GM19452 (cell line): ENCODE data around the gene STX18.
"Not testable (repeated sequence)": the region's sequence is repeated elsewhere in the genome, so short reads cannot be mapped to it uniquely, and the experiment has no call there.

Source experiments
- ATAC-seq: cut with Tn5 transposase; IDR thresholded peaks from one replicate; pipeline ENCODE4 v1.9.1; 2021; ENCODE audit not compliant: unreplicated experiment

The STX18 gene

DNA sequence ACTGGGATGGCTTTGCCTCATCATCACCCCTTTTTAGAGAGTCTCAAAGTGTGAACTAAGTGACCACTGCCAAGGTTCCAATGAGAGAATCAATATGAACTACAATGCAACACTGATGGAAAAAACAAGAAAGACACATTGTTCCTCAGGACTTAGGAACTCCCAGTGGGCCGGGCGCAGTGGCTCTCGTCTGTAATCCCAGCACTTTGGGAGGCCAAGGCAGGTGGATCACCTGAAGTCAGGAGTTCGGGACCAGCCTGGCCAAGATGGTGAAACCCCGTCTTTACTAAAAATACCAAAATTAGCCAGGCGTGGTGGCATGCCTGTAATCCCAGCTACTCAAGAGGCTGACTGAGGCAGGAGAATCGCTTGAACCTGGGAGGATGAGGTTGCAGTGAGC is 119.7 kb downstream of the STX18 start:
- not testable (repeated sequence) for ATAC-seq

DNA sequence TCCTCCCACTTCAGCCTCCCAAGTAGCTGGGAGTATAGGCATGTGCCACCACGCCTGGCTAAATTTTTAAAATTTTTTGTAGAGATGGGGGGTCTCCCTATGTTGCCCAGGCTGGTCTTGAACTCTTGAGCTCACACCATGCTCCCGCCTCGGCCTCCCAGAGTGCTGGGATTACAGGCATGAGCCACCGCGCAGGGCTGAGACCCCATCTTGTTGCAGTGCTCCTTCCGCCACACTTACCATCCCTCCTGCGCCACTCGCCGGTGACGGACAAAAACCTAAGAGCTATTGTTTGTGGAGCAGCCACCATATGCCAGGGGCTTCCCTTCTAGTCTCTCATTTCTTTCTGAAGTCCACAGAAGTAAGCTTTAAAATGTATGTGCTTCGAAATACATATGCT is 120.5 kb downstream of the STX18 start:
- ATAC-seq, result no peak

DNA sequence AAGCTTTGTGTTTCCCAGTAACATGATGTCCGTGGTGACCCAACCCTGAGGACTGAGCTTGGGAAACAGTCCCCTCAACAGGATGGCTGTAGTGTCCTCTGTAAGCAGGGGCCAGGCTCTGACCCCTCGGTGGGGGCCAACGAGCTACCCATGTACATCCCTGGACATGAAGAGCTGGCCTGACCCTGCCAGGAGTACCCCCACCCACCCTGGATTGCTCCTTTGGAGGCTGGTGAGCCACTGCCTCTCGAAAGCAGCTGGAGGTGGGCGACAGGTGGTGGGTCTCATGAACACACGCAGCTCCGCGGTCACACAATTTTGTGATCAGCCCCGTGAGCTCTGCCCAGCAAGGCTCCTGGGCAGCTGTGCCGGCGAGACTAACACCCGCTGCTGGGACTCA is 121.4 kb downstream of the STX18 start:
- no peak for ATAC-seq

DNA sequence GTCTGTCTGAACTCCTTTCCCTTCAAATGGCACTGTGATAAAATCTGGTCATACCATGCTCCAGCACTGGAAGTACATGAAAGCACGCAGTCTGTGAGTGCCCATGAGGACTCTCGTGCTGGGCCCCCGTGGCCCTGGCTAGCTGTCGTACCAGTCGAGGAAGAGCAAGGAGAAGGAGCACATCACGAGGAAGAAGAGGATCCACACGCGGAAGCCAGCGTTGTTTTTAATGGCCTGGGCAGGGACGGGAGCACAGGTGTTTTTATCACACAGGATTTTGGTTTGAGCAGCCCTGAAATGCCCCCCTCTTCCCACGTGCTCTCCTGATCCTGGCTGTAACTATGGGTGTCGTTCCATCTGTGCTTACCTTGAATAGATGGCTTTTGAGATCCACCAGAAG is 122.0 kb downstream of the STX18 start:
- no peak for ATAC-seq

DNA sequence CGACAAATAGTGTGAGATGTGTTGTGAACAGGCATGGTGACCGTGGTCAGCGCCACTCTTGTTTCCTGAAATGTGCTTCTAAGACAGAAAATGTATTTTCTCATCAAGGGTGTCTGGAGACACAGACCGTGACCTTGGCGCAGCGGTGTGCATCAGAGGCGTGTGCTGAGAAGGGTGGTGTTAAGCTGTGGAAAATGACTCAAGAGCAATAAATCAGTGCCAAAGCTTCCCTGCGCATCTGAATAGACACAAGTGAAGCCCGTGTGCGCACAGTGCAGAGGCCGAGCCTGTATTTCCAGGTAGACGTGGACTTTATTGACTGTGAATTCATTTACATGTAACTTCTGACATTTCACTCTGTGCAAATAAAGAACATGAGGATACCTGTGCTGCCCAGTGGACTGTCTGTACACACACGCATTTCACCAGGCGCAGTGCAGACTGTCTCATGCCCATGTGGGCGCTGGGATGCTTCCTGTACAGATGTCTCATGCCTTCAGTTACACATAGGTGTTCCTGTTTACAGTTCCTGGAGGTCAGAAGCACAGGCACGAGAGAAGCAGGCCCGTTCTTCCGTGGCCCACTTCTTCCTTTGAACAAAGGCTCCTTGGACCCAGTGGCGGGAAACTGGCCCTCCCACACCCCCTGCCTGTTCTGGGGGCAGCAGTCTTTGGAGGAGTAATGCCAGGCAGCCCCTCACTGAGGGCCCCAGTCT is 123.0 kb downstream of the STX18 start:
- no peak for ATAC-seq

DNA sequence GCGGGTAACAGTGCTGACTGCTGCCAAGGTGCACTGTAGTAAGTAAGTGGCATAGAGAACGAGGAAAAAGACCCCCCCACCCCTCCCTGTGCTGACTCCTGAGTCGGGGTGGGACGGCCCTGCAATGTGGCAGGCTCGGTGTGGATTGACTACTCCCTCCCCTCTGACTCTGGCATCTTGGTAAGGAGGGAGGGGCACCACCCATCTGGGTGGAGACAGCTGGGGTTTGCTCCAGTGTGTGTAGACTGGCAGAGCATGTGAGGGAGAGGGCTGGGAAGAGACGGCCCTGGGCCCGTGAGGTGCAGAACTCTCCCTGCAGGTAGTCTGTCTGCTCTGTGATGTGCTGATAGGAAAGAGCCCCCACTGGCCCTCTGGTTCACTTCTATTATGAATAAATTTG is 124.0 kb downstream of the STX18 start:
- ATAC-seq, result no peak

DNA sequence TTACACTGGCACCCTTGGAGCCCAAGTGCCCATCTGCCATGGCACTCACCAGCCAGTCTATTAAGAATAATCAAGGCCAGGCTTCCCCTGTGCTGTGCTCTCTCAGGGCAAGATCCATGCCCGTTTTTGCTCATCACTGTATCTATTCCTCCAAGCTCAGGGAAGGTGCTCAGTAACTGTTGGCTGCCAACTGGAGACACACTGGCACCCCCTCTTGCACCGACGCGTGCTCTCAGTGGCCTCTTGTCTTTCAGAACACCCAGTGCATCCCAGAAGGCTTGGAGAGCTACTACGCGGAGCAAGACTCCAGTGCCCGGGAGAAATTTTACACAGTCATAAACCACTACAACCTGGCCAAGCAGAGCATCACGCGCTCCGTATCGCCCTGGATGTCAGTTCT is 124.9 kb downstream of the STX18 start:
- ATAC-seq, result no peak

DNA sequence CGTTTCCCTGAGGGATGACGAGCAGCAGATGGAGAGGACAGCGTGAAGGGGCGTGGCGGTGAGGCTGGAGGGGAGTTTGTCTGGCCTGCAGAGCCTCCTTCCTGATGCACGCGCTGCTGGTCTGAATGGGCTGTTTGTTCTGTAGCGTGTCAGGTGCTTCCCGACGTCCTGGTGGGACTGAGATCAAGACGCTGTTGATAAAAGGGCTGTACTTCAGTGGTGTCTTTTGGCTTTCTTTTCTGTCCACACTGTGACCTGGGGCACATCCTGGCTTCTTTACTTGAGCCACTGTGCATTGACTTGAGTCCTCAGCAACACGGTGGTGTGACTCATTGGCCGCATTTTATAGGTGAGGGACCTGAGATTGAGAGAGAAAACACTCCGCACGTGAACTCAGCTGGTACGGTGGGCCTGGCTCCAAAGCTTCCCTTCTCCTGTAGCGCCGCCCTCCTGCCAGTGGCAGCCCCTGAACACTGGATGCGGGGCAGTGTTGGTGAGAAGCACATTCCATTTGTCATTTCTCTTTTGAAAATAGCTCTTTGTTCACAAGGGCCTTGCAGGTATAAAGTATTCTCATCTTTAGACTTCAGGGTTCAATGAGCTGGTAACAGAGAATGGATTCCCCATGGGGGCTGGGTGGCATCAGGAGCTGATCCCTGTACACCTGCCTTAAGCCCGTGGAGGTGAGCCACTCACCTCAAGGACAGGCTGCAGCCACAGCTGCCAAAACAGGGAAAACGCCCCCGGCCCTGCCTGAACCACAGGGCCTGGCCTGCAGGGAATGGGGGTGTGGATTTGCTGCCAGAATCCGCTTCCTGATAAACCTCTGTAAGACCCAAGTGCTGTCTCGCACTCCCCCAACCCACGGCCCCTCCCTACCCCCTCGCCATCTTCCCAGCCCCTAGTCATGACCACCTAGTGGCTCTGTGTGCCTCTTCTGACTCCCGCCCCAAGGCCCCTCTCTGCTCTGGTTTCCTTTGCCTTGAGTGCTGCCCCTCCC is 125.7 kb downstream of the STX18 start:
- no peak for ATAC-seq

DNA sequence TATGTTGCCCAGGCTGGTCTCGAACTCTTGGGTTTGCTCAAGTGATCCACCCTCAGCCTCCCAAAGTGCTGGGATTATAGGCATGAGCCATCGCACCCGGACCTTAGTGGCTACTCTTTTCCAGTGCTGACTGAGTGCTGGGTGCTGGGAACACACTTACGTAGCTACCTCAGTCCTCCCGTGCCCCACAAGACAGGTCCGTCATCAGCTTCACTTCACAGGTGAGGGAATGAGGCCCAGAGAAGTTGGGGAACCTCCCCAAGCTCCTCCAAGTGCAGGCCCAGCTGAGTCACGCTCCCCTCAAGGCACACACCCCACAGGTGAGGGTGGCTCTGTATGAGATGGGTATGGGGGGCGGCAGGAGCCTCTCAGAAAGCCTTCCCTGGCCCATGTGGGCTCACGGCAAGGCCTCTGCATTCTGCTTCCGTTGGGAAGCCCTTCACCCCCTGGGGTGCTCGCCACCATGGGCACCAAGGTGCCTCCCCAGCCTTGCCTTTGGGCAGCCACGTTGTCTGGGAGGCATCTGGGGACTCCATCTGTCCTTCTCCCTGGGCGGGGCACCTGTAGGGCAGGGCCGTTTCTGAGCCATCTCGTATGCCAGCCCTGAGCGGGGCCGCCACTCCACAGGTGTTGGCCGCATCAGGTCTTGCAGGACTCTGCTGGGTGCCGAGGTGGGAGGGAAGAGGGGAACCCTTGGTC is 126.6 kb downstream of the STX18 start:
- no peak for ATAC-seq

DNA sequence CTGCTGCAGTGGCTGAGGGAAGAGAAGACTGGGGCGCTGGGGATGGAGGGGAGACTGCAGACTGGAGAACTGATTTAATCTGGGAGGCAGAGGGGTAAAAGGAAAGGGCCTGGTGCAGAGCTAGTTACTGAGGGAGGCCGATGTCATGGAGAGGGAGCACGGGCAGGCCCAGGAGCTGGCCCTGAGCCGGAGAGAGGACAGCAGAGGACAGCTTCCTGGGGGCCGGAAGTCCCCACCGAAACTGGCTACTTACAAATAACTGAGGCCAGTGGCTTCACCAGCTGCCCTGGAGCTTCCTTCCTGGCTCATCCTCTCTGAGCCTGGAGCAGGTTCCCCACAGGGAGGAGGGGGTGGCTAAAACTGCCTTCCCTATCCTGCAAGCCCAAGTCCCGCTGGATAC is 128.0 kb downstream of the STX18 start:
- no peak for ATAC-seq

DNA sequence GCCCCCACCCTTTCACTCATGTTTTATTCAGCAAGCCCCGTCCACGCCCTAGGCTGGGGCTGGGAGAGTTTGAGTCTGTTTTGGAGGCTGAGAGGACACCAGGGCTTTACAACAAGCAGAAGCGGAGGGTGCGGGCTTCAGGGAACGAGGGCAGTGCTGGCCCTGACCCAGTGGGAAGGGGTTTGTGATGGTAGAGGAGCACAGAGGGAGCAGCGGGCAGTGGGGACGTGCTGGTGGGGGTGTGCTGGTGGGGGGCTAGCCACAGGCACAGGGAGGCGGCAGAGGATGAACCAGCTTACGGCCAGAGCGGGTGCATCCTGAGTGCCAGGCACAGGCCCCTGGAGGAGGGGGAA is 128.5 kb downstream of the STX18 start:
- no peak for ATAC-seq

DNA sequence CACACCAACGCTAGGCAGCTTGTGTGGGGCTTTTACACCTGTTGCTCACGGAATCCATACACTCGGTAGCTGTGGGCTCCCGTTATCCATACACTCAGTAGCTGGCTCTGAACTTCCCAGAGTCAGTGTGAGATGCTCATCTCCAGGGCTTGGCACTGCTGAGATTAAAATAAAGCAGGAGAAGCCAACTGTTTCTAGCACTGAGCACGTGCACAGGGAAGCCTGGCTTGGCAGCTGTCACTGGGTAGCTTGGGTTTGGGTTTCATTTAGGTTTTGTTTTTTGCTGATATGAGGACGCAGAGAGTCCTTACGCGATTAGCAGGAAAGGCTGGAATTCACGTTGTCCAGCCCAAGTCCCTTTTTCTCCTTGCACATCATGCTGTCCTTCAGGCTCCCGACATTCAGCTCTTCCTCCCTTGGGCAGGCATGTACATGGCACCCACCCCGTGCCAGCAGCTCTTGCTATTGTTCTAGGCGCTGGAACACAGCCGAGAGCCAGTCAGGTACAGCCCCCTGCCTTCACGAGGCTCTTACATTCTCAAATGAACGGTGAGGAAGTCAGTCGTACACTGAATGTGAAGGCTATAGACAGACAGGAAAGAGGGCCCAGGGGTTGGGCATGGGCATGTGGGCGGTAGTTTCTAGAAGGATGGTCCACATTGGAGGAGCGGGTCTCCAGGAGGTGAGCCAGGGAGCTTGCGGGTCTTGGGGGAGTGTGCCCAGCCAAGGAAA is 129.0 kb downstream of the STX18 start:
- no peak for ATAC-seq

DNA sequence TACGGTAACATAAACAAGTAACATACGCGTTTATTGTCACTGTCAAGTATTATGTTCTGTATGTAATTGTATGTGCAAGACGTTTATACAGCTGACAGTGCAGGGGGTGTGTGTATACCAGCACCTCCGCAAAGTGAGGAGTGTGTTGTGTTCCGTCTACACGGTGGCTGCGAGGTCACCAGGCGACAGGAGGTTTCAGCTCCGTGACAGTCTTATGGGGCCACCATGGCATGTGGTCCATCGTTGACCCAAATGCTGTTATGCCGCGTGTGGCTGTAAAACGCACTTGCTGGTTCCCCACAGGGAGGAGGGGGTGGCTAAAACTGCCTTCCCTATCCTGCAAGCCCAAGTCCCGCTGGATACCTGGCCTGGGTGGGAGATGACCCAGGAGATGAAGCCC is 129.9 kb downstream of the STX18 start:
- no peak for ATAC-seq

DNA sequence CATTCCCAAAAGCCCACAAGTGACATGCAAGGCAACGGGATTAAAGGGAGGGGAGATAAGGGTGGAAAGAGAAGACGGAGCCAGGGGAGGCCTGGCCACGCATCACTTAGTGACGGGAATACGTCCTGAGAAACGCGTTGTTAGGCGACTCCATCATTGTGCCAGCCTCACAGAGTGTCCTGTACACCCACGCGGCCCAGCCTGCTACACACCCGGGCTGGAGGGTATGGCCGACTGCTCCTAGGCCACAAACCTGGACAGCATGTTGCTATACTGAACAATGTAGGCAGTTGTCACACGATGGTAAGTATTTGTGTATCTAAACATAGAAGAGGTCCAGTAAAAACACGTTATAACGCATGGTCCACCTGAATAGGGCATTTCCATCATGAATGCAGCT is 131.6 kb downstream of the STX18 start:
- ATAC-seq, result no peak

DNA sequence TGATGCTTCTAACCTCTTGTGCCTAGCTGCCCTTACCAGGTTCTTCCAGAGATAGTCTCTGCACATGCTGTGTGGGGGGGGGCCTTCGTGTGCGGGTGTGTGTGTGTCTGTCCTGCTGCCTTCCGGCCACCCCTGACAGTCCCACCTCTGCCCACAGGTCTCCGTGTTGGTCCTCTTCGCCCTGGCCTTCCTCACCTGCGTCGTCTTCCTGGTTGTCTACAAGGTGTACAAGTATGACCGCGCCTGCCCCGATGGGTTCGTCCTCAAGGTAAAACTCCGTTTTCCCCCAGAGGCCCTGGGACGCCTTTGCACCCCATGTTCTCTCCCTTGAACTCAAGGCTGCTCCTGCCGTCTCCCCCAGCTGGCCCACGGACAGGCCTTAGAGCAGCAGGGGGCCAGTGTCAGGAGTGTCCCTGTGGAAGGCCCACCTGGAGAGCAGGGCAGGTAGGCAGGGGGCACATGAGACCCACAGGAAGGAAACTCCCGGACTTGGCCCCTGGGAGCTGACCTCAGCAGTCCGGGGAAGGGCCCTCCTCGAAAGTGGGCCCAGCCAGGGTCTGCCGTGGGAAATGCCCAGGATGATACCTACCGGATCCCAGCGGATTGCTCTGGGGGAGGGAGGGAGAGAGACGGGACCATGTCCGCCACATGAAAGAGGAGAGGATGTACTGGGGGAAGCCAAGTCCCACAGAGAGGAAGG is 132.3 kb downstream of the STX18 start:
- no peak for ATAC-seq

DNA sequence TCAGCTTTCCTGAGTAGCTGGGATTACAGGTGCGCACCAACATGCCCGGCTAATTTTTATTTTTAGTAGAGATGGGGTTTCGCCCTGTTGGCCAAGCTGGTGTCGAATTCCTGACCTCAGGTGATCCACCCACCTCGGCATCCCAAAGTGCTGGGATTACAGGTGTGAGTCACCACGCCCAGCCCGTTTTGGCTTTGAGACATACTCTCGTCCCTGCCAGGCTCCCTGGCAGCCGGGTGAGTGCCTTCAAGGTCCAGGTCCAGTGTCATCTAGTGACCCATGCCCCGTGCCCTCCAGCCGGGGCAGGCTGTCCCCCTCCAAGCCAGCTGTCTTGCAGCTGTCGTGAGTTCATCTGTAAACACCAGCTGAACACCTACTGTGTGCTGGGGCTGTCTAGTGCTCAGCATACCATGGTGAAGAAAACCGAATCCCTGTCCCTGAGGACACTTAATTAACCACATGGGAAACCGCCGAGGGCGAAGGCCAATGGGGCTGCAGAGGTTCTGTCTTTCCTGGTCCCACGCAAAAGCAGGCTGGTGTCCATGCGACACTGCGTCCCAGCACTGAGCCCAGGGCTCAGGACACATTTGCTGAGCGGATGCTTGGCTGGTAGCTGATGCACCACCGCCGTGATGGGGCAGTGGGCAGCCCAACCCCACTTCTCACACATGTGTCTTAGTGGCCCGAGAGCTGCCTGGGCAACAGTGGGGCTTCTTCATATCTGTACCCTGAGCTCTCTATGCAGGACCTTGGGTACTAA is 133.1 kb downstream of the STX18 start:
- ATAC-seq, result no peak

DNA sequence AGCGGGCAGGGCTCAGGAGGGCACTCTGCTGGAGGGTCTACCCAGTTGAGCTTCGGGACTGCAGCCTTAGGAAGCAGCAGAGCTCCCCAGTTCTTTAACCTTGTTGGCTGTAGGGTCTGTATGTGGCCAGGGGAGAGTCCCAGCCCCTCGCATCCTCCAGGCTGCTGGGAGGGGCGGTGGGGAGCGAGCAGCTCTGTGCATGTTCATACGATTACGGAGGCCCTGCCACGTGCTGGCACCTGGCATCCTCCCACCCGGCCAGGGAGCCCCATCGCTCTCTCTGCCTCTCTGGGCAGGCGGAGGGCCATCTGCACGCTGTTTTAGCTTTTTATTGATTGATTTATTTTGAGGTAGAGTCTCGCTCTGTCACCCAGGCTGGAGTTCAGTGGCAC is 133.7 kb downstream of the STX18 start:
- no peak for ATAC-seq

DNA sequence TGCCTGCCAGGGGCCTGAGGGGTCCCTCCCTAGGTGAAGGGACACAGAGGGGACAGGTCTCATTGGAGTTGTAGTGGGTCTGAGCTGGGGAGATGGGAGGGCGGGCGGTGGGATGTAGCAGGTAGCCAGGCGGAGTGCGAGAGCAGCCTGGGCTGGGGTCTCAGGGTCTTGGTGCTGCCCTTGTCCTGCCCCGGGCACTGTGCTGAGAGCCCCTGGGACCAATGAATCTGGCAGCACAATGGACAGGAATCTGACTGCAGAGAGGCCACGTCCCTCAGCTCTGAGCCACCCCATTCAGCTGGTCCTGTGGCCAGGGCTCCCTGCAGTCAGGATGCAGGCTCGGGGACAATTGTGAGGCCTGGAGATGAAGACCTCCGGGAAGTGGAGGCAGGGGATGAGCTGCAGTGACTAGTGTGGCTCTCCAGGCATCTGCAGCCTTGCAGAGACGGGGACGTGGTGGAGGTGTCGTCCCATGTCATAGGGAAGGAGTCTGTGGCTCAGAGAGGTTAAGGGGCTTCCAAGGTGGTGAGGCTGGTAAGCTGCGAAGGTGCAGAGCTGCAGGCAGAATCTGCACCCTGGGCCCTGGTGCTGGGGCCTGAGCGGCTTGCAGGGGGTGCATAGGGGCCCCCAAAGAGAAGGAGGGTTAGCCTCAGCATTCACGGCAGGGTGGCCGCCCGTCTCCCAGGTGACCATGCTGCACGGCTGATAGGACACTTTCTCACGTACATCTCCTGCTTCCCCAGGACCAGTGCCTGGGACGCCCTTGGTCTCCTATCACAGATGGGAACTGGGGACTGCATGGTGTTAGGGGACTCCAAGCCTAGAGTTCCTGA is 134.3 kb downstream of the STX18 start:
- ATAC-seq, result no peak
